Sigmoid colon (tissue), 4 donors: ENCODE results near the gene FLNC.

Experiments
- EP300 ChIP-seq, 4 donors: sonication (generic); formaldehyde crosslinking; IDR thresholded peaks; one replicate each; pipeline ENCODE4 v1.6.1; 2017; ENCODE audit warnings: antibody characterized with exemption in 4 of 4
- POLR2A ChIP-seq, 2 donors: fragments of 450-650 bp; IDR thresholded peaks; one replicate each; pipeline ENCODE4 v1.6.1; 2016; ENCODE audit warnings: antibody characterized with exemption in 2 of 2, mild to moderate bottlenecking in 2 of 2, moderate library complexity in 2 of 2

DNA sequence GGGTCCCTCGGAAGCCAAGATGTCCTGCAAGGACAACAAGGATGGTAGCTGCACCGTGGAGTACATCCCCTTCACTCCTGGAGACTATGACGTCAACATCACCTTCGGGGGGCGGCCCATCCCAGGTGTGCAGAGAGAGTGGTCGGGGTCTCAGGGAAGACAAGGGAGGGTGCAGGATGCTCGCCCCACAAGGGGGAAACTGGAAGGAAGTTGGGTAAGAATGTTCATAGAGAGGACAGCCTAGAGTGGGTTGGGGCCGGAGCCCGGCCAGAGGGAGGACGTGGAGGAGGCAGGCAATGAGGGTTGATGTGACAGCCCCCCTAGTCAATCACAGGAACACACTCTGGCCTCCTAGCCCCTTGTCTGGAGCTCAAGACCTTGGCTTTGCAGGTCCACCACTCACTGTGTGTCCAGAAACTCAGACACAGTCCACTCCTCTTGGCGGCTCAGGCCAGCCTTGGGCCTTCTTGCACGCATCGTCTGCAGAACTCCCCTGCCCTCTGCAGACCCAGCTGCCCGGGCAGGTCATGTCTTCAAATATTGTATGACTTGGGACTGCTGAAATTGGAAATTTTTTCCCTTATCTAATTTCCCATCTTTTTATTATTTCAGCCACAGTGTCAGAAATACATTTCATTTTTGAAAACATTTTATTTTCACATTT is 16.7 kb downstream of the FLNC start:
- TF ChIP-seq POLR2A (IDR thresholded peaks at IDR 0.05) = no peak
- TF ChIP-seq EP300 (IDR thresholded peaks at IDR 0.05) = no peak
